Parathyroid adenoma (tissue), 2 donors: ENCODE measurements around the gene KCNIP1.

Experiments used
- H2AFZ ChIP-seq: fragments of 300-600 bp; sonication (generic); one replicate; pipeline ENCODE4 v1.7.0; 2017; ENCODE audit warnings: antibody characterized with exemption, mild to moderate bottlenecking
- H3K27ac ChIP-seq: fragments of 300-600 bp; sonication (generic); one replicate; pipeline ENCODE4 v1.7.0; 2017
- H3K27me3 ChIP-seq: fragments of 300-600 bp; sonication (generic); one replicate; pipeline ENCODE4 v1.7.0; 2017; ENCODE audit warnings: low read length; ENCODE audit not compliant: control insufficient read depth, insufficient read depth
- H3K36me3 ChIP-seq: fragments of 300-600 bp; sonication (generic); one replicate; pipeline ENCODE4 v1.7.0; 2017; ENCODE audit warnings: low read length; ENCODE audit not compliant: control insufficient read depth, insufficient read depth
- H3K4me1 ChIP-seq: fragments of 300-600 bp; sonication (generic); one replicate; pipeline ENCODE4 v1.7.0; 2017; ENCODE audit warnings: control low read depth
- H3K4me2 ChIP-seq: fragments of 300-600 bp; sonication (generic); one replicate; pipeline ENCODE4 v1.7.0; 2017; ENCODE audit warnings: low read length
- H3K4me3 ChIP-seq: fragments of 300-600 bp; sonication (generic); one replicate; pipeline ENCODE4 v1.7.0; 2017; ENCODE audit warnings: low read depth, low read length
- H3K79me2 ChIP-seq: fragments of 300-600 bp; sonication (generic); one replicate; pipeline ENCODE4 v1.7.0; 2017; ENCODE audit warnings: control low read depth
- H3K9ac ChIP-seq: fragments of 300-600 bp; sonication (generic); one replicate; pipeline ENCODE4 v1.7.0; 2017; ENCODE audit warnings: mild to moderate bottlenecking
- H3K9me3 ChIP-seq: fragments of 300-600 bp; sonication (generic); one replicate; pipeline ENCODE4 v1.7.0; 2017; ENCODE audit warnings: low read length; ENCODE audit not compliant: control insufficient read depth
- CTCF ChIP-seq: fragments of 300-600 bp; sonication (generic); IDR thresholded peaks from one replicate; pipeline ENCODE4 v1.7.0; 2017; ENCODE audit warnings: antibody characterized with exemption, mild to moderate bottlenecking
- donor health status: primary hyperparathyroidism.

The KCNIP1 gene

GRCh38 chr5:170470808-170471404 lies 32.9 kb upstream of the KCNIP1 start:
- H3K4me1 ChIP-seq, result no peaks in the 10 kb centered on the region
- no peak overlapping the region for H3K9ac ChIP-seq
- no peak overlapping the region for H3K4me2 ChIP-seq
- H3K9me3 ChIP-seq, result no peaks in the 10 kb centered on the region
- H3K79me2 ChIP-seq, result no peaks in the 10 kb centered on the region
- no peak overlapping the region for H3K27ac ChIP-seq
- no peak for TF ChIP-seq CTCF
- no peak overlapping the region for H3K4me3 ChIP-seq
- H3K27me3 ChIP-seq, result no peaks in the 10 kb centered on the region
- no peaks in the 10 kb centered on the region for H3K36me3 ChIP-seq
- H2AFZ ChIP-seq, result no peak overlapping the region

GRCh38 chr5:170471551-170472178 lies 32.2 kb upstream of the KCNIP1 start:
- H3K4me1 ChIP-seq, result no peaks in the 10 kb centered on the region
- no peak overlapping the region for H3K4me2 ChIP-seq
- no peak overlapping the region for H2AFZ ChIP-seq
- no peaks in the 10 kb centered on the region for H3K79me2 ChIP-seq
- no peak for TF ChIP-seq CTCF
- no peak overlapping the region for H3K4me3 ChIP-seq
- H3K27me3 ChIP-seq, result no peaks in the 10 kb centered on the region
- no peak overlapping the region for H3K27ac ChIP-seq
- H3K9ac ChIP-seq, result no peak overlapping the region
- H3K36me3 ChIP-seq, result no peaks in the 10 kb centered on the region
- H3K9me3 ChIP-seq, result no peaks in the 10 kb centered on the region

GRCh38 chr5:170473642-170474041 lies 30.2 kb upstream of the KCNIP1 start:
- Histone ChIP-seq H3K79me2 (no peaks in the 10 kb centered on the region), H3K9me3 (no peaks in the 10 kb centered on the region), H3K4me3 (no peak overlapping the region), H3K27ac (no peak overlapping the region), H3K36me3 (no peaks in the 10 kb centered on the region), H2AFZ (no peak overlapping the region), H3K4me1 (no peaks in the 10 kb centered on the region), H3K4me2 (no peak overlapping the region), H3K27me3 (no peaks in the 10 kb centered on the region), H3K9ac (no peak overlapping the region)
- no peak for TF ChIP-seq CTCF

GRCh38 chr5:170474489-170475274 lies 29.1 kb upstream of the KCNIP1 start:
- H3K9me3 ChIP-seq, result no peaks in the 10 kb centered on the region
- H3K4me1 ChIP-seq, result no peaks in the 10 kb centered on the region
- H2AFZ ChIP-seq, result no peak overlapping the region
- H3K27me3 ChIP-seq, result no peaks in the 10 kb centered on the region
- no peaks in the 10 kb centered on the region for H3K79me2 ChIP-seq
- H3K36me3 ChIP-seq, result no peaks in the 10 kb centered on the region
- H3K9ac ChIP-seq, result no peak overlapping the region
- H3K4me2 ChIP-seq, result no peak overlapping the region
- no peak for TF ChIP-seq CTCF
- H3K4me3 ChIP-seq, result no peak overlapping the region
- no peak overlapping the region for H3K27ac ChIP-seq
